HG03442 (cell line): ENCODE measurements around the gene DPYD.

ENCODE experiments used
- ATAC-seq: cut with Tn5 transposase; IDR thresholded peaks from one replicate; pipeline ENCODE4 v1.9.1; 2021; ENCODE audit warnings: mild to moderate bottlenecking, moderate library complexity; ENCODE audit not compliant: unreplicated experiment

The DPYD gene

GRCh38 chr1:97464305-97464704 is 456.5 kb downstream of the DPYD start:
- ATAC-seq: no peak

DNA sequence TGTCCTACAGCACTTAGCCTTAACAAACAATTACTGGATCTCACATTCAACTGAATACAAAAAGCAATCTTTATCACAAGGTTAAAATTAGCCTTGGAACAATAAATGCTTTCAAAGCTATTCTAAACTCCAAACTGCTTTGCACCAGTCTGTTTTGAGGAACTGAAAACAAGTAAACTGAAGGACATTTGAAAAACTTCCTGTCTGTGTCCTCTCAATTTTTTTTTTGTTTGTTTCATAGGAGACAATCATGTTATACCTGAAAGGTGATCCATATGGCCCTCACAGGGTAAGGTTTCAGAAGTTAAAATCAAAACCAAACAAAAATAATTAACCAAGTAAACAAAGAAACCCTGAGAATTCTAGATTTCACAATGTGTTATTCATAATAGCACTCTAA is 459.1 kb downstream of the DPYD start:
- ATAC-seq: peak; percentile 92

DNA sequence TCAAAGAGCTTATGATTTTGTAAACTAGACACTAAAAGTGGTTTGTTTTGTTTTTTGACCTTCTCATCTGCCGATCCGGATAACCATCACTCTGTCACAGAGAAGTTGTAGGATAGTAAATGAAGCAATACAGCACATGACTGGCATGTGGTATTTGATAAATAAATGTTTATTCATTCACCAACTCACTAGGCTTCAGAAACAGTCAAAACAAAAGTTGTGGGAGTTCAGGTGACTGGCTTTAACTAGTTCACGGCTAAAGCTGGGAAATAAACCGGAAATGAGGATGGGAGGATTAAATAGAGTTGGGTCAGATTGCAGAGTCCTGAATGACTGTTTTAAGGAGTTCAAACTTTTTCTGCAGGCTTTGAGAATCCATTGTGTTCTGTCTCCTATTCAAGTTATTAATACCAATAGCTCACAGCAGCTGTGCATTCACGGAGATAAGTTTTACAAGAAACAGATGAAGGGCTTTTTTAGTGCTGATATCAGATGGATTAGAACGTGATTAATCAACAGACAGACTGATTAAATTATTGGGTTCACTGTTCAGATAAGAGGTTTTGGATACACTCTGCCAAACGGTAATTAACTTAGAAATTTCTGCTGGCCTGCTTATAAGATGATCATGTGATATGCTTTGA is 463.3 kb downstream of the DPYD start:
- no peak for ATAC-seq

- no peak for ATAC-seq
Measured at GRCh38 chr1:97451944-97452343, 468.9 kb downstream of the DPYD start.

DNA sequence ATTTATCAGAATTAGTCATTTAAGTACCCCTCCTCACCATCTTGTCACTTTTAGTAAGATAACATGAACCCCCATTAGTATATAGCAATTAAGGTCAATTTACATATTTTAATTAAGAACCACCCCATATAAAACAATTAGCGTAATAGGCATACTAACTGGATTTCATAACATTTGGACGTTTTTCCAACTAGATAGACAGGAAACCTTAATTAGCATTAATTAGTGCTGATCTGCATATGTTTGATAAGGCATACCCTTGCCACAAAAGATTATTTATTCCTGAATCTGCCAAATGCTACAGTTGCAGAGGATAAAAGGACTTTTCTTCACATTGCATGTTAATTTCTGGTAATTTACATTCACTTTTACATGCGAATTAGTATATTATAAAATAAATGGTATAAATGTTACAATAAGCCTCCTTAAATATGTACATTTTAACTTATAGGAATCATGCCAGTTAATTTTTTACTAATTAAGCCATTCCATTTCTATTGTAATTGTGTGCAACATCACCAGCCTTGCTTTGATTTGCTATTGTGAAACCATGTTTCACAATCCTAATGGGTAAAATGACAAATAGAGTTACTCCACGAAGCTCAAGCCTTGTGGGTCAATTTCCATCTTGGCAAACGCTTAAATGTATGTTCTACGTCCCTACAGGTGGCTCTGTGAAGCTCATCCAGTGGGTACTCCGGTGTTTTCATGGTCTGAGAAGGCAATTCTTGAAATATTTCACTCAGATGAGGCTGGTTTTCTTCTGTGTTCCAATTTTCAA is 469.6 kb downstream of the DPYD start:
- no peak for ATAC-seq

GRCh38 chr1:97441966-97442365 is 478.9 kb downstream of the DPYD start:
- no peak for ATAC-seq

- ATAC-seq: no peak
Measured at GRCh38 chr1:97433824-97434177, 487.0 kb downstream of the DPYD start.

GRCh38 chr1:97433094-97433823 is 487.6 kb downstream of the DPYD start:
- no peak for ATAC-seq

- peak; percentile 57 for ATAC-seq
Measured at GRCh38 chr1:97427371-97427770, 493.5 kb downstream of the DPYD start.

GRCh38 chr1:97424209-97424608 is 496.6 kb downstream of the DPYD start:
- ATAC-seq: no peak

DNA sequence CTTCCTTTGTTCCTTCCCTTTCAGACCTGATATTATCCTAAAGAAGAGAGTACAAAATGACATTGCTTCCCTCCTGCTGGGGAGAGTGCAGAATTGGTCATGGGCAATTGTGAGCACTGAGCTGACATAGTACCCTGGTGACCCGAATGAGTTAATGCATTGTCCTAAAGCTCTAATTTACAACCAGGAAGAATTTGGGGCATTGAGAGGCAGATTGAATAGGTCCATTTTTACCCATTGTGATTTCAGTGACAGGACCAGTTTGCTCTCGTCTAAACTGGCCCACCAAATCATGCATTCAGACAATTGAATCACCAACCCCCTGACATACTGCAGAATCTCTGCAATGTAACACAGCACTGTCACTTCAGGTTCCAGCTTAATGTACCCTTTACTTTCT is 497.4 kb downstream of the DPYD start:
- ATAC-seq: no peak

- no peak for ATAC-seq
Measured at GRCh38 chr1:97417661-97418060, 503.2 kb downstream of the DPYD start.

DNA sequence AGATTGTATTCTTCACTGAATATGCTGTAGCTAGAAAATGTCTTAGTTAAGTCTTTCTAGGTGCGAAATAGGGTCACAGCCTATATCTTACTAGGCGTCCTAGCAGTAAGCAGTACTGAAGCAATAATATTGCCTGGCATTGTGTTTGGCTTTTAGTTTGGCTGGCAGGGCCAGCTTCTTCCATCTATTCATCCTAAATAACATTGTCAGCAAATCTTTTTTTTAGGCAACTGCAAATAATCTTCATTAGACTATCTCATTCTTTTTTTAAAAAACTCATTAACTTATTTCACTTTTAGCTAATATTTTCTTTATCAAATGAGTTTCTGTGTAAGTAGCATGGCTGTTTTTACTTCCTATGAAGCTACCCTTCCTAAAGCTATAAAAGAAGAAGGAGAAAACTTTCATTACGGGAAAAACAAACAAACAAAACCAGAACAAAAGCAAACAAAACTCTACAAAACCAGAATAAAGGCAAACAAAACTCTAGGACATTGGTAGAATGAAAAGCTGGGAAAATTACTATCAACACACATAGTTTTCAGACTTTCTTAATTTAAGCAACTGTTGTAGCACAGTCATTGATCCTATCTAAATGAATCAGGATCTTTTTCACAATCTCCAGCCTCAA is 506.0 kb downstream of the DPYD start:
- no peak for ATAC-seq

- no peak for ATAC-seq
Measured at GRCh38 chr1:97412737-97413136, 508.1 kb downstream of the DPYD start.

DNA sequence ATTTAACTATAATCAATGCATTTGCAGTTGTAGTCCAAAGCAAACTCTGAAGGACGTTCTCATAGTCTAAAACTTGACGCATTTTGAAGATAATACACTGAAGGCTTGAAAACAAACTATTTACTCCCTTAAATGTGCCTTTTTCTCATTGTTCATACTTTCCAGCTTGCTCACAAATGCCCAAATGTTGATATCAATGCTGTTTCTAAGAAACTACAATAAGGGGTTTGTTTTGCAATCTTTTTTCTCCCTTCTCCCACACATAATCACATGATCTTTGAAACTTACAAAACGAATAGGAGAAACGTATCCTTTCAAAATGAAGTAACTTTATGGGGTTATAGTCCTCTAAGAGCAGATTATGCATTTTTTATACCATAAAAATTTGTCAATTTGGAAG is 508.7 kb downstream of the DPYD start:
- ATAC-seq: no peak

DNA sequence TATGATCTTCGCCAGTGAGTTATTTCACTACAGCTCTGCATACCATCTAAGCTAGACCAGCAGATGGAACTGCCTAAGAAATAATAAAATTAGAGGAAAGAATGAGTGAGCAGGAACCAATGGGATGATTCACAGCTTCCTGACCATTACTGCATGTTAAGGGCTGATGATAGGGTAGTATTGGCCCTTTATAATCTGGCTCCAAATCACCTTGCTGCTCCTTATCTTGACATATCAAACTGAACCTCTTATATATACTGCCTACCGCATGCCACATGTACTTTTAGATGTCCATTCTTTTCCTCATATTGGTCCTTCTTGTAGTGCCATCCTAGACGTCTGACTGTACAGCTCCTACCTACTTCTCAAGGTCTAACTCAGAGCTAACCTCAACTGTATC is 524.4 kb downstream of the DPYD start:
- no peak for ATAC-seq

GRCh38 chr1:97392701-97393100 is 528.1 kb downstream of the DPYD start:
- ATAC-seq: no peak

DNA sequence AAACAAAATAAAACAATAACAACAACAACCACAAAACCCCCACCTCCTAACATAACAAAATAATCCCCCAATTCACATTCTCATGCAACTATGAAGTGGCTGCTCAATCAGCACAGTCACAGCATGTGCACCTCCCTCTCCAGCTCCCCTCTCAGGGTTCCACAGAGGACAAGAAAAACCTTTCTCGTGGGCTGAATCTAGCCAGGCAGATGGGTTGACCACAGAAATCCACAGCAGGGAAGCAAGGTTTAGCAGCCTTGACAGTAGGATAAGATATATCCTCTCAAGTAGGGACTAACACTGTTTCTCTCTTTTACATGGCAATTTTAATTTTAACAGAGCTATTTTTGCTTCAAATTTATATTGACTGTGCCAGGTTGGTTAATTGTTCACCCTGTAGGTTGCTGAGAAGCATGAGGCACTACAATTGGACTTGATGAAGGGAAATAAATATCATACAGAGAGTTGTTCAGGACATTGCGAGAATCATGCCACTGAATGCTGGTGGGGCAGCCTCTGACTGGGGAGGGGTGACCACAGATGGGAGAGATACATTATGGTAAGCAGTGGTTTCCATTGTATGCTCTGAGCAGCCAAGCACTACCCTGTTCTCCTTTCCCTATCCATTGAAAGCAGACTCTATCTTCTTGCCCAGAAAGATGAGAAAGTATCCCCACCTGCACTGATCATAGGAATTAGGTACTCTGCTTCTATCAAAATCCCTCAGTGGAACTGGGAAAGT is 535.1 kb downstream of the DPYD start:
- ATAC-seq: no peak

DNA sequence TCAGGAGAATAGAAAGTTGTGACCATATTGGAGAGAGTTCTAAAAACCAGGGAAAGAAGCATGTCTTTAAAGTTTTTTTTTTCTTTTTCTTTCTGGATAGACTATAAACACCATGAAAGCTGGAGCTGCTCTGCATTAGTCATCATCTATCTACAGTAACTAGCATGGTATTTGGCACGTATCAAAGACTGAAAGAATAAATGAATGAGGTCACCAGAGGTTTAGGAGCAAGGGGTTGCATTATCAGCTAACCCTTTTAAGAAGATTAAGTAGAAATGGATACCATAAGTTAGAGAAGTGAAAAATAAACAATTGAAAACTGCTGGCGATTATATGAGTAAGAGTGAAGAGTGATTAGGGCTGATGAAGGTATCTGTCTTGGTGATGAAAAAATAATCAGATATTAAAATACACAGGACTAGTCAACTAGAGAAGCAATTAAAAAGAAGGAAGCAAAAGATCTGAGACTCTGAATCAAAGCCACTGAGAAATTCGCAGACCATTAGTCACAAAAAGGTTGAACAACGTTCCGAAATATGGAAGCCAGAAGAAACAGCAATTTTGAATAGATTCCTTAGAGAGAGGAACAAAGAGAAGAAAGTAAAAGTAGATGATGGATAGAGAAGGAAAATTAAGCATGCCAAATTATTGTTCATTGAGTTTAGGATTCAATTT is 536.4 kb downstream of the DPYD start:
- no peak for ATAC-seq

DNA sequence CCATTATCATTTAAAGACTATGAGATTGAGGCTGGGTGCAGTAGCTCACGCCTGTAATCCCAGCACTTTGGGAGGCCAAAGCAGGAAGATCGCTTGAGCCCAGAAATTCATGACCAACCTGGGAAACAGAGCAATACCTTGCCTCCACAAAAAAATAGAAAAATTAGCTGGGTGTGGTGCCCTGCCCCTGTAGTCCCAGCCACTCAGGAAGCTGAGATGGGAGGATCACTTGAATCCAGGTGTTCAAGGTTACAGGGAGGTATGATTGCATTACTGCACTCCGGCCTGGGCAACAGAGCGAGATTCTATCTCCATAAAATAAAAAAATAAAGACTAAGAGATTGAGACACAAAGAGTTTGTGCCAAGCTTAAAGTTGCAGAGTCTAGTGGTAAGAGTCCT is 537.0 kb downstream of the DPYD start:
- no peak for ATAC-seq
